Measurements from ENCODE around the gene TNN.
"Not testable (repeated sequence)": the region's sequence is repeated elsewhere in the genome, so short reads cannot be mapped to it uniquely, and the experiment has no call there.

Gene TNN

DNA sequence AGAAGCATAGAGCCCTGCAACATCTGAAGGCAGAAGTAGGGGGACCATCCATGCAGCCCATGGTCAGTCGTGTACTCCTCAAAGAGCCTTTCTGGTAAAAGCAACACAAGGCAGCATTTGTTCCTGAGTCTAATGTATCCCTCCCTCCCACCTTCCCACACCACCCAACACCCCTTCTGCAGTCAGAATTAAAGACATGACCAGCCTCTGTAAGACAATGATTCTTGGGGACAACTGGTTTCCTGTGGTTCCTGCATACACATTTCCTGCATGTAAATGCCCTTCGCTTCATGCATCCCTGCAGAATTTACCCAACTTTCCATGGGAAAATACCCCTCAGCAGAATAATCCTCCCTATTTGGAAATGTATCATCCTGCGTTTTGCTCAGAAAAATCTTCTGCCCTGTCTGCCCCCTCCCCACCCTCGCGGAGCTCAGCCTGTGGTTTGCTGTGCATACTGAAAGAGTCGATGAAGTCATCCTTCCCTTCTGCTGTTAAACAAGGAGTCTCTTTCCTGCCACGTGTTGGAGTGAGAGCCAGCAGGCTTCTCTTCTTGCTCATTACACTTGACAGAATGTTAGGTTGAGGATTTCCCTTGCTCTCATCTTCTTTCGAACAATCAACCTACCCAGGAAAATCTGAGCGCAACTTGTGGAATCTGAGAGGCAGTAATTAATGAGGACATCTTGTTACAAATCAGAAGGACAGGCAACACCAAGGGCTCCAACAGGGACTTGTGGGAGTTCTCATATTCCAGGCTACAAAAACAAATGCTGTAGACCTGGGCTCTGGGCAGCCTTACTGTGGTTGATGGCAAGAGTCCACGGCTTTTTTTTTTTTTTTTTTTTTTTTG, 4.7 kb downstream of the TNN start:
- DNase-seq, result no peak

DNA sequence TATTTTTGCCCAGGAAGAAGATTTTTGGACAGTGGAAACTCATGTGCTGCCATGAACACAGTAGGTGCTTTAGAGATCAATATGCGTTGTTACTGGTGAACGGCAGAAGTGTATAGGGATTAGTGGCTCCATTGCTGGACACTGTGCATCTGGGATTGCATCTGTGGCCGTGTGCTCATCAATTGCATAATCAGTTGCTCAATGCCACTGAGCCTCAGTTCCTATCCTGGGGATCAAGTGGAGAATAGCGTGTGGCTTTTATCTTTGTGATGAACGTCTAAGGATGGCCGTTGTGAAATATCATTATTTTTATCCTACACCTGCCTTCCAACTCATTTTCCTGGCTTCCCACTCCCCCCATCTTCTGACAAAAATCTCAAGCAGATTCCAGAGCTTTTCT, 5.4 kb downstream of the TNN start:
- no peak for DNase-seq

DNA sequence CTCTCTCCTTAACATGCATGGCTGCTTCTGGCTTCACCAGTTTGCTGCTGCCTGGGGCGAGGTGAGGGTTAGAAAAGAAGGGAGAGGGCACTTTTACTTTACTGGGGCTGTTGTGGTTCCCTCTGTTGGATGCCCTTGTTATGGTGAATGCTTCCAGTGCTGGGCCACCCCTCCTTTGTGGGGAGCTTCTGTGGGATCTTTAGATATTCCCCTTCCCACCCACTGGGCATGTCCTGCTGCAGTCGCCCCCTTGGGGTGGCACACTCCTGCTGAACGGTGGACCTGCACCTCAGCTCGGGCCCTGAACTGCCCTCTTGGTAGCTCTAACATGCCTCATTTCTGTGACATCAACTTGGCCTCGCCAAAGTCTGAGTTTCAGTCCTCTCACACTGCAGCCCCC, 6.0 kb downstream of the TNN start:
- no peak for DNase-seq

DNA sequence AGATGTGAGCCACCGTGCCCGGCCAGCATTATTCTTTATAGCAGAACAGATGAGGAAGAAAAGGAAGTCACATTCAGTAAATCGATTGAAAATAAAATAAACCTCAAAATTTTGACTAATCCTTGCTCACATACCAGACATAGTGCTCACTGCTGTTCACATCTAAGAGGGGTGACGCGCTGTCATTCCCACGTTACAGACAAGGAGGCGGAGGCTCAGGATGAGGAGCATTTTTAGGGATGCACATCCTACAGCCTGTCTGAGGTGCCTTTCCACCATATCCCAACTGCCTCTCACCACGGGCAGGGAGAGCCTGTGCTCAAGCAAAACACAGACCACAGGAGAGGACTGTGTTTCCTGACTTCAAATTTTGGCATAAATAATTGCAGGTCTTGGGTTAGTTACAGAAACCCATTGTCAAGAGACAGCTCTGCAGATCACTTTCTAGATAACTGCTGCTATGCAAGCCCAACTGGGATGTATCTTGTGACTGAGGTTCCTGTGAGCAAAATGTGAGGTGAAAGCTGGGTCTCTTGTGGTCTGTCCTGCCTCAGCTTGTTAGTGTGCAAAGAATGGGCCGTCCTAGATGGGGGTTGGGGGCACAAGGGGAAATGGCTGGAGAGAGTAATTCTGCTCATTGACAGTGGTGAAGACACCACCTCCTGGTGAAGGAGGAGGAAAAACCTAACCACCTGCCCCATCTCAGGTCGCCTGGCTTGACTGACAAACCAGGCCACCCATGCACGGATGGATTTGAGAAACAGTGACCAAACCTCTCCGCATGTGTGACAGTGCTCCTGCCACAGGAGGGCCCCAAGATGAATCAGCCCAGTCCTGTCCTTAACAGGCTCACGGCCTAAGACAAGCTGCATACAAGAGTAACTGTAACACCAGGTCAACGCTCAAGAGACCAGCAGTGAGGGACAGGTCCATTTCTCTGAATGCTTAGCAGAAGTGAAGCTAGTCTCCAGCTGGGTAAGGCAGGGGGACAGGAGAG, 8.2 kb downstream of the TNN start:
- no peak for DNase-seq

DNA sequence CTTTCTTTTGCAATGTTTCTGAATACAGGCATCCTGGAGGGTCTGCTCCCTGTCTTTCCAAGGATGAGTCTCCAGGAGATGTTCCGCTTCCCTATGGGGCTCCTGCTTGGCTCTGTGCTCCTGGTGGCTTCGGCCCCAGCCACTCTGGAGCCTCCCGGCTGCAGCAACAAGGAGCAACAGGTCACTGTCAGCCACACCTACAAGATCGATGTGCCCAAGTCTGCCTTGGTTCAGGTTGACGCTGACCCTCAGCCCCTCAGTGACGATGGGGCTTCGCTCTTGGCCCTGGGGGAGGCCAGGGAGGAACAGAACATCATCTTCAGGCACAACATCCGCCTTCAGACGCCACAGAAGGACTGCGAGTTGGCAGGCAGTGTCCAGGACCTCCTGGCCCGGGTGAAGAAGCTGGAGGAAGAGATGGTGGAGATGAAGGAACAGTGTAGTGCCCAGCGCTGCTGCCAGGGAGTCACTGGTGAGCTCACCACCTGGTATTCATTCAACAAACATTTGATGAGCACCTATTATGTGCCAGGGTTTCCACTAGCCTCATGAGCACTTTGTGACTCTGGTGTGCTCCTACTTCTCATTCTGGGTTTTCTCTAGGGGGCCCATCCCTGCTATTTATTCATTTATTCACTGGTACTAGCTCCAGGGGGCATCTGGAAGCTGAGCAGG, 9.9 kb downstream of the TNN start:
- no peak for DNase-seq

DNA sequence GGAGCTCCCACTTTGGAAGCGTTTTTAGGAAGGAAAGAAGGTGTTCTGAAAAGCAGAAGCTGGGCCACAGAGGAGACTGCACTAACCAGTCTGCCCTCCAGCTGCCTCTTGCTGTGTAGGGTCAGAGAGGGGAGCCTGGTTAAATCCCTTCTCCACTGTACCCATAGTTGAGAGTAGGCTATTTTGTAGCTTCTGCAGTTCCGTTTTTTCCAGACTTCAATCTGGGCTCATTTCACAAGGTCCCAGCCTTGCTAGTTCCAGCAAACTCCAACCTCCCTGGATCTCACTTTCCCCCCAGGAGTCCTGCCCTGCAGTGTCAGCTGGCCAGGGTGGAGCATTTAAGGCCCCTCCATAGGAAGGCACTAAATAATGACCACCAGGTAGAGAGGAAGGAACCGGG, 11.0 kb downstream of the TNN start:
- no peak for DNase-seq

DNA sequence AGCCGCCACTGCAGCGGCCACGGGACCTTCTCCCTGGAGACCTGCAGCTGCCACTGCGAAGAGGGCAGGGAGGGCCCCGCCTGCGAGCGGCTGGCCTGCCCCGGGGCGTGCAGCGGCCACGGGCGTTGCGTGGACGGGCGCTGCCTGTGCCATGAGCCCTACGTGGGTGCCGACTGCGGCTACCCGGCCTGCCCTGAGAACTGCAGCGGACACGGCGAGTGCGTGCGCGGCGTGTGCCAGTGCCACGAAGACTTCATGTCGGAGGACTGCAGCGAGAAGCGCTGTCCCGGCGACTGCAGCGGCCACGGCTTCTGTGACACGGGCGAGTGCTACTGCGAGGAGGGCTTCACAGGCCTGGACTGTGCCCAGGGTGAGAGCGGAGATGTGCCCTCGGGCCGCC, 11.7 kb downstream of the TNN start:
- no peak for DNase-seq

DNA sequence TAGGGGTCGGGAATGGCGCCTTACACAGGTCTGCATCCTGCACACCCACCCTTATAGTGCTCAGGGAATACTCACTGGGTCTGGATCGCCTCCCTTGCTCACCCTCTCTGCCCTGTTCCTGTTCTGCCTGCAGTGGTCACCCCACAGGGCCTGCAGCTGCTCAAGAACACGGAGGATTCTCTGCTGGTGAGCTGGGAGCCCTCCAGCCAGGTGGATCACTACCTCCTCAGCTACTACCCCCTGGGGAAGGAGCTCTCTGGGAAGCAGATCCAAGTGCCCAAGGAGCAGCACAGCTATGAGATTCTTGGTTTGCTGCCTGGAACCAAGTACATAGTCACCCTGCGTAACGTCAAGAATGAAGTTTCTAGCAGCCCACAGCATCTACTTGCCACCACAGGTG, 12.4 kb downstream of the TNN start:
- DNase-seq, result no peak

DNA sequence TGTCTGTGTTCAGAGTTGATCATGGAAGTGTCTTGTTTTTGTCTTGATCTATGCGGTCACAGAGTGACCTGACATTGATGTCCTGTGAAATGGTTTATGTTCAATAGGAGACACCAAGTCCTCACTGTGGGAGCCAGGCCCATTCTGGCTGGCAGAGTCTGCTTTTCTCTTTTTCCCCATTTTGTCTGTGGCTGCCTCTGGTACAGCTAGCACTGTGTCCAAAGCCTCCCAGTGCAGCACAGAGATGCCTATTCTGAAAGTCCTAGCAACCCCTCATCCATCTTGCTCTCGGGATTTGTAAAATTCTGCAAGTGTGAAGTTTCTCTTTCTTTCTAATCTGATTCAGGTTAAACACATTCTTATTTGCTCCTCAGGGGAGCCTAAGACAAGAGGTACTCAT, 14.3 kb downstream of the TNN start:
- DNase-seq, result no peak

DNA sequence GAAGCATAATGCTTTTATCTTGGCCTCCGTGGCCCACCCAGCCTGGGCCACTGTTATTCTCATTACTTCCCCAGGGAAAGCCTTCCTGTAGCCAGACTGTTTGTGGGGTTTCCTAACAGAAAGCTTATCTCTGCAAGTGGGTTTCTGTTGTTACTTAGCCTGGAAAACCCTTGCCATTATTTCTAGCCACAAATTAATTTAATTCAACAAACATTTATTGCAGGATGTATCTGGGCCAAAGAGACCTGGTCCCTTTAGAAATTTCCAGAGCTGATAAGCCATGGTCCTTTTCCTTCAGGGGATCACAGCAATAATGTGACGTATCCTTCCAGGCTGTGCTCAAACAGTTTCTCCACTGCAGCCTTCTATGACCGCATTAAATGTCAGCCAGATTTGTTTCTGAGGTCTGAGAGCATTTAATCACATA, 20.9 kb downstream of the TNN start:
- DNase-seq, result no peak

DNA sequence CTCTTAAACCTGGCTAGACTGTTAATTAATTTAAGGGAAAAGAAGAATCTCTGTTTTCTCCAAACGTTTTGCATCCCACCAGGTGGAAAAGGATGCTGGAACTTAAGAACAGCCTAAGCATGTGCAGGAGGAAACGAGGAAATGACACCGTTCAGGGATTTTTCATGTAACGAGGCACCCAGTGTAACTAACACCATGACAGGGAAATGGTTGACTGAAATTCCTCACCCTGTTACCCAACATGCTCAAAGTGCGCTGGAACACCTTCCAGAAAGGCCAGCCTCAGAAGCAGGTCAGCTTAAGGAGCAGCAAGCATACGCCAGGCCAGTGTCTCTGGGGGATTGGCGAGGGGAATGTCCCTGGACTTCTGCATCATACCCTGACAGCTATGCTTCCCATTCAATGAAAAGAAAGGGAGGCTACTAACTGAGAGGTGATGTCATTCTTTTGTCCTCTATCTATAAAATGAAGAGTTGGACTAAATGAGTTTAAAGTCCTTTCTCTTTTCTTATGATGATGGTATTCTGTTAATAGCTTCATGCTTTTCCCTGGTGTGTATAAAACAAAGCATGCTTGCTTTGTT, 21.6 kb downstream of the TNN start:
- DNase-seq, result no peak

DNA sequence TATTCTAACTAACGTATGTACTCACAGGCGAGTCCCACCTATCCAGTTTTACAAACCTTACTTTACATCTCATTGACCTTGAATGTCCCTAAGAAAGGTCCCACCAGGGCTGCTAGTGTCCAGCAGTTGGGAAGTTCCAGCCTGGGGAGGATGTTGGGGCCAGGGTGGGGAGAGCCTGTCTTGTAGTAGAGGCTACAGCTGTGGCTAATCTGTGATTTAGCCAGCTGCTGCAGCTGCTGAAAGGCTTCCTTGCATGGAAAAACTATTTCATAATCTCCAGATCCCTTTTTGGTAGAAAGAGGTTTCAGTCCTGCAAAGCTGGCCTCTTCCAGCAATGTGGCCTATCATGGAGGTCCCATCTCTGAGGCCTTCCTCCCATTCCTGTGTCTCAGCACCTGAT, 23.1 kb downstream of the TNN start:
- no peak for DNase-seq

DNA sequence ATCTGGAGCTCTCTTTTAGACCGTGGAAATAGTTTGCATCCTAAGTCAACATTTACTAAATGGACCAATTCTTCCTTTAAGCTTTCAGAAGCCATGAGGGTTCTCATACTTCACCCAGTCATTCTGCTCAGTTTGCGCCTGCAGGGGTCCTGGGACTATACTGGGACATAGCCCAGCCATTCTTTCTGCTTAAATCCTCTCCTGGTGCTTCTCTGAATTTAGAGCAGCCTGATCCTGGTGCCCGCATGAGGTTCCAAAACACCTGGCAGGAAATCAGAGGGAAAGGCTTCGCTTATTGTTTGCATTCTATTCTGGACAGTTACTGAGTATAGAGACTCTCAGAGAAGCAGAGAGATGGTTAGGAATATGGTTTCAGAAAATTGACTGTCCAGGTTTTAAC, 27.0 kb downstream of the TNN start:
- no peak for DNase-seq

DNA sequence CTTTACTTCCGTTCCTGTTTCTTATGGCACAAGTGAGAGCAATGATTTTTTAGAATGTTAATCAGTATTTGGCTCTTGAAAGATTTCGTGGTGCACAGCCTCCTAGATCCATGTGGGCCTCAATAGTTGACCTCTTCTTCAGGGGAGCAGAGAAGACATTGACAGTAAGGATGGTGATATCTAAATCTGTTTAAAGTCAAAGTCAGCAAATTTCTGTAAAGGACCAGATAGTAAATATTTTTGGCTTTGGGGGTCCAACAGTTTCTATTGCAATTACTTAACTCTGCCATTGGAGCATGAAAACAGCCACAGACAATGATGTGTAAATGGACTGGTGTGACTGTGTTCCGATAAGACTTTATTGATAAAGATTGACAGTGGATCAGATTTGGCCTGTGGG, 27.4 kb downstream of the TNN start:
- no peak for DNase-seq

DNA sequence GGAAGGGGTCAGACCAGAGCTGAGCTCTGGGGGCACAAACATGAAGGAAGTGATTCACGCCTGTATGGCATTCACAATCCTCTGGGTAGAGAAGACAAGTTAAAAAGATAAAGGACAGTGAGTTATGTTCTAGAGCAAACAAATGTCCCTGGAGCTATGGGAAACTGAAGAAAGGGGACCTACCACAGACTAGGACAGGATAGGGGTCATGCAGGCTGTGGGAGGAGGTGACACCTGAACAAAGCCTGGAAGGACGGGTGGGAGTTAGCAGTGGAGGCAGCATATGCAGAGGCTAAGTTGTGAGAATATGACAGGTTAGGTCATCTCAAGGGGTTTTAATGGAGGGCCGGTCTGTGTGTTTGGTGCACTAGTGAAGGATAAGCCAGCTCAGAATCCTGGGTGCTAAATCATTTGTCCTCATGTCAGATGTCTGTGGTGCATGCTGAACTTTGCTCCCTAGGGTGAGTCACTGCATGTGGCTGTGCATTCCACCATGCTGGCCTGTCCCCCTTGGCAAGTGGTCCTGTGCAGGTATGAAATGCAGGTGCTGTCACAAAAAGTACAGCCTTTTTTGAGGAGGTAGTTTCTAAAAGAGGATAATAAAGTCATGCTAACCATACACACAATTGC, 28.5 kb downstream of the TNN start:
- DNase-seq, result no peak

DNA sequence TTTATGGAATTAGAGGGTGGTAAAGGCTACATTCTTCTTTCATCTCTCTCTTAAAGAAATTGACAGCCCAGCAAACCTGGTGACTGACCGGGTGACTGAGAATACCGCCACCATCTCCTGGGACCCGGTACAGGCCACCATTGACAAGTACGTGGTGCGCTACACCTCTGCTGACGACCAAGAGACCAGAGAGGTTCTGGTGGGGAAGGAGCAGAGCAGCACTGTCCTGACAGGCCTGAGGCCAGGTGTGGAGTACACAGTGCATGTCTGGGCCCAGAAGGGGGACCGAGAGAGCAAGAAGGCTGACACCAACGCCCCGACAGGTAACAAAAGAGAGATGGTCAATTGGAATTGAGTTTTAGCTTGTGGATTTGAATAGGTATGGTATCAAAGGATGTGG, 29.7 kb downstream of the TNN start:
- no peak for DNase-seq

DNA sequence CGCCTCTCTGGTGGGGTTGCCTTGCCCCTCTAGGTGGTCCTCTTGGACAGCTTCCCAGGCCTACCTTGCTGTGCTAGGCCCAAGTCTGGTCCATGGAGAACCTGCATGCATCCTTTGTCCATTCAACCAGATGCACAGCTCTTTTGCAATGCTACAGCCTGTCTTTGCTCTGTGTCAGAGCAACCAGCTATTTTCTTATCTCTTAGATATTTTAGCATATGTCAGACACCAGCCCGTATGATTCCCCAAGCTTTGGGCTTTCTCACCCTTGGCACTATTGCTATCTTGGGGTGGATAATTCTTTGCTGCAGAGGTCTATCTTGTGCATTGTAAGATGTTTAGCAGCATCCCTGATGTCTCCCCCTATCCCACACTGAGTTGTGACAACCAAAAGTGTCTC, 32.3 kb downstream of the TNN start:
- no peak for DNase-seq

DNA sequence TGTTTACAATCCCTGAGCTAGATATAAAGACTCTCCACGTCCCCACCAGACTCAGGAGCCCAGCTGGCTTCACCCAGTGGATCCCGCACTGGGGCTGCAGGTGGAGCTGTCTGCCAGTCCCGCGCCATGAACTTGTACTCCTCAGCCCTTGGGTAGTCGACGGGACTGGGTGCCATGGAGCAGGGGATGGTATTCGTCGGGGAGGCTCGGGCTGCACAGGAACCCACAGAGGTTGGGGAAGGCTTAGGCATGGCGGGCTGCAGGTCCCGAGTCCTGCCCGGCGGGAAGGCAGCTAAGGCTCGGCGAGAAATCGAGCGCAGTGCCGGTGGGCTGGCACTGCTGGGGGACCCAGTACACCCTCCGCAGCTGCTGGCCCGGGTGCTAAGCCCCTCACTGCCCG, 34.5 kb downstream of the TNN start:
- DNase-seq, result not testable (repeated sequence)

DNA sequence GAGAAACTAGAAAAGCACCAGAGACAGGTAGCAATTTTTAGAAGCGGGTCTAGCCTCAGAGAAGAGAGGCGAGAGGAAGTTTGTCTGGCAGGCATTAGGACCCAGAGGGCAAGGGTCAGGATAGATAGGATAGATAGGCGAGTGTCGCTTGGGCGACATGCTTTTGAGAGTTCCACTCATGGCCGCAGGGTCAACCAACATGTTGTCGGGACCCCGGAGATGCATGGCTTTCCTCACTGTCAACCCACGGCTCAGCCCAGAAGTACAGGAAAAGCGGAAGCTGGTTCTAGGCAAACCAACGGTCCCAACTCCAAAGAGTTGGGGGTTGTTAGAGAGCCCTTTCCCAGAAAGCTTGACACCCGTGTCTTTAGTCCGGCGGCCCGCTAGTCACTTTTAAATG, 38.9 kb downstream of the TNN start:
- not testable (repeated sequence) for DNase-seq

DNA sequence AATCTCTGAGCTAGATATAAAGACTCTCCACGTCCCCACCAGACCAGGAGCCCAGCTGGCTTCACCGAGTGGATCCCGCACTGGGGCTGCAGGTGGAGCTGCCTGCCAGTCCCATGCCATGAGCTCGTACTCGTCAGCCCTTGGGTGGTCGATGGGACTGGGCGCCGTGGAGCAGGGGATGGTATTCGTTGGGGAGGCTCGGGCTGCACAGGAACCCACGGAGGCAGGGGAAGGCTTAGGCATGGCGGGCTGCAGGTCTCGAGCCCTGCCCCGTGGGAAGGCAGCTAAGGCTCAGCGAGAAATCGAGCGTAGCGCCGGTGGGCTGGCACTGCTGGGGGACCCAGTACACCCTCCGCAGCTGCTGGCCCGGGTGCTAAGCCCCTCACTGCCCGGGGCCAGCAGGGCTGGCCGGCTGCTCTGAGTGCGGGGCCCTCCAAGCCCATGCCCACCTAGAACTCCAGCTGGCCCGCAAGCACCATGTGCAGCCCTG, 40.7 kb downstream of the TNN start:
- not testable (repeated sequence) for DNase-seq

DNA sequence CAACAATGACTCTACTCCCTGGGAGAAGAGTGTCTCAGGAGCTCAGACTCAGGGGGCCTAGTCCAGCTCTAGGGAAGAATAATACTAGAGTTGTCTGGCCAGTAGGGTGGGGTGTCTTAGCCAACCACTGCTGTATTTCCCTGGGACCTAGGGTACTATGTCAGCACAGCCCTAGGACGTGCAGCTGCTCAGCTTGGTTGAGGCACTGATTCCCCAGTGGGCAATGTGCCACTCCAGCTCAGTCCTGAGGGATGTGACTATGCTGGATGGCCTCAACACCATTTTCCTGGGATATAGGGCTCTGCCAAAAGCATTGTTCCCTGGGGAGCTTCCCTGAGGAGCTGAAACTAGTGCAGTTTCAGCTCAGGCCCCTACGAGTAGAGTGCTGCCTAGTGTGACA, 47.4 kb downstream of the TNN start:
- no peak for DNase-seq

DNA sequence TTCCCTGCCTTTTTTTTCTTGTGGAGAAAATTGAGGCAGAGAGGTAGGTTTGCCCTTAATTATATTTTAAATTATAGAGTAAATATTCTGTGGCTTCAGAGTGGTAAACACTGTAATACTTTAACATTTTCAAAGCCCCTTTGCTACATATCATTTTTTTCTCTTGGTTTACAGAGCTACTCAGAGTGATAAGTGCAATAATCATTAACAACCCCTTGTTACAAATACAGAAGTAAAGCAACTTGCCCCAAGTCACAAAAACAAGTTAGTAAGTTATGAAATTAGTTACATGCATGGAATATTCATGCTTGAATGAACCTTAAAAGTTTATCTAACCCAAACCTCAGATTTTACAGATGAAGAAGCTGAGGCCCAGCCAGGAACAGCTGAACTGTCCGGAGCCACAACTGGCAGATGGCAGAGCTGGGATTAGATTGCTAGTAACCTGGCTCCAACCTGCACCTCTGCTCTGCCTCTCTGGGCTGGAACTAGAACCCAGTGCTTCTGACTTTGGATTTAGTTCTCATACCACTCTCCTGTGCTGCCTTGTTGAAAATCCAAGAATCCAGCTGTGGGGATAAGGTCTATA, 48.7 kb downstream of the TNN start:
- no peak for DNase-seq
